Left cardiac atrium (tissue), 4 donors: ENCODE results near the gene ALG14. TPM values are rescaled to one million over a fixed set of nuclear protein-coding genes. Genes with fewer than 3 reads are reported as not detected.

Experiments
- ATAC-seq, 2 donors: fragments of 200-7000 bp; cut with Tn5 transposase; one replicate each; pipeline ENCODE4 v1.9.1; 2020; ENCODE audit warnings: mild to moderate bottlenecking in 2 of 2, moderate library complexity in 2 of 2
- DNase-seq: peaks from one replicate; pipeline ENCODE4 v3.0.0-alpha.2; 2020
- intact Hi-C, 2 donors: fragments of 100-400 bp; cut with DNase I; formaldehyde crosslinking; loops; one replicate each; pipeline versions ENCODE4 v1.14.1 to v1.15.1; 2022 to 2023
- total RNA-seq, 2 donors: library from RNA; stranded (reverse); fragmentation: NEBNext Ultra II Directional; extraction: Animal tissue kit (Norgen Biotek cat#: 25700); gene quantifications; one replicate each; pipeline ENCODE4 v1.2.1, GENCODE V29; 2021
- donor health status: DM: no; HTN: yes; CAD: no.
- donor health status: DM: no; HTN: yes; CAD: no; lungs with severe emphysema.
- donor health status: DM: yes; HTN: yes; CAD: no.
- donor health status: Dilated cardiomyopathy.

ALG14 gene
- total RNA-seq, 2 donors from 2014 or later = 2.5 to 4.3 TPM

GRCh38 chr1:94974241-94974640, 98.5 kb downstream of the ALG14 start:
- intact Hi-C loops = no loop called here
- ATAC-seq (peak in 1 of 2 donors; percentile 26), DNase-seq (no peak)

- intact Hi-C loops = no loop called here
- no peak for DNase-seq
- ATAC-seq = peak; percentile 36 to 39
Measured at GRCh38 chr1:94973309-94973922, 99.3 kb downstream of the ALG14 start.

GRCh38 chr1:94971491-94971924, 101.2 kb downstream of the ALG14 start:
- intact Hi-C loops = no loop called here
- ATAC-seq (peak; percentile 51 to 53), DNase-seq (no peak)

- intact Hi-C loops = no loop called here
- DNase-seq (no peak), ATAC-seq (no peak)
Measured at GRCh38 chr1:94970783-94971182, 102.0 kb downstream of the ALG14 start.

GRCh38 chr1:94969137-94969536, 103.6 kb downstream of the ALG14 start:
- ATAC-seq = no peak
- no peak for DNase-seq
- intact Hi-C loops = no loop called here

GRCh38 chr1:94966033-94966432, 106.7 kb downstream of the ALG14 start:
- no peak for DNase-seq

GRCh38 chr1:94963864-94964263, 108.9 kb downstream of the ALG14 start:
- no peak for ATAC-seq
- DNase-seq = no peak
- intact Hi-C loops = loop anchor here in 1 of 2 donors (5.0 kb wide), 1 partner anchor 37 kb away; the partner anchor contains the start of gene CNN3

More at GRCh38 chr1:94966033-94966432, 106.7 kb downstream of the ALG14 start:
- intact Hi-C loops = no loop called here
- no peak for ATAC-seq

- peak; percentile 73 to 79 for ATAC-seq
- intact Hi-C loops = loop anchor here in 1 of 2 donors (5.0 kb wide), 1 partner anchor 35 kb away; the partner anchor contains the start of gene CNN3
- DNase-seq = peak; percentile 26
Measured at GRCh38 chr1:94962409-94963265, 110.1 kb downstream of the ALG14 start.

GRCh38 chr1:94961988-94962387, 110.8 kb downstream of the ALG14 start:
- no peak for DNase-seq
- no peak for ATAC-seq
- intact Hi-C loops = loop anchor here in 1 of 2 donors (5.0 kb wide), 1 partner anchor 35 kb away; the partner anchor contains the start of gene CNN3

GRCh38 chr1:94961582-94961981, 111.2 kb downstream of the ALG14 start:
- DNase-seq (no peak), ATAC-seq (no peak)
- intact Hi-C loops = loop anchor here in 1 of 2 donors (5.0 kb wide), 1 partner anchor 34 kb away; the partner anchor contains the start of gene CNN3

- intact Hi-C loops = no loop called here
- ATAC-seq (no peak), DNase-seq (no peak)
Measured at GRCh38 chr1:94958081-94958480, 114.7 kb downstream of the ALG14 start.

- peak; percentile 91 to 92 for ATAC-seq
- peak; percentile 49 for DNase-seq
- intact Hi-C loops = no loop called here
Measured at GRCh38 chr1:94955767-94956632, 116.8 kb downstream of the ALG14 start.

- ATAC-seq = peak; percentile 57 to 83
- no peak for DNase-seq
- intact Hi-C loops = no loop called here
Measured at GRCh38 chr1:94954263-94955220, 118.2 kb downstream of the ALG14 start.

- no peak for DNase-seq
- intact Hi-C loops = no loop called here
- ATAC-seq = no peak
Measured at GRCh38 chr1:94953746-94954145, 119.0 kb downstream of the ALG14 start.

- DNase-seq (no peak), ATAC-seq (no peak)
- intact Hi-C loops = no loop called here
Measured at GRCh38 chr1:94953107-94953506, 119.6 kb downstream of the ALG14 start.

- ATAC-seq (no peak), DNase-seq (no peak)
- intact Hi-C loops = no loop called here
Measured at GRCh38 chr1:94952539-94952938, 120.2 kb downstream of the ALG14 start.

GRCh38 chr1:94951509-94952208, 121.1 kb downstream of the ALG14 start:
- intact Hi-C loops = no loop called here
- DNase-seq (no peak), ATAC-seq (no peak)

GRCh38 chr1:94951046-94951445, 121.7 kb downstream of the ALG14 start:
- ATAC-seq (no peak), DNase-seq (no peak)
- intact Hi-C loops = no loop called here
